Activated naive CD4-positive, alpha-beta T cell treated with anti-CD3 and anti-CD28 coated beads, Interleukin-2, amount 50 U/mL, for 72 hours (primary cell): ENCODE results near the gene RAPGEF4. TPM values are rescaled to one million over a fixed set of nuclear protein-coding genes. Genes with fewer than 3 reads are reported as not detected.
"Not testable (repeated sequence)": the region's sequence is repeated elsewhere in the genome, so short reads cannot be mapped to it uniquely, and the experiment has no call there.

Source experiments
- ATAC-seq, 2 donors: fragments of 150-1000 bp; cut with Tn5 transposase; 2 replicates each; pipeline ENCODE4 v1.10.0; 2021; ENCODE audit warnings: mild to moderate bottlenecking in 2 of 2, moderate library complexity in 2 of 2
- DNase-seq, 2 donors: peaks; one replicate each; pipeline ENCODE4 v3.0.0; 2021 to 2022; ENCODE audit warnings: low spot score in 2 of 2
- H3K27ac Mint-ChIP-seq, 2 donors: one replicate each; pipeline ENCODE4 v1.8.0; 2022; ENCODE audit warnings: mild to moderate bottlenecking in 2 of 2, mixed read lengths in 2 of 2
- H3K36me3 Mint-ChIP-seq, 2 donors: one replicate each; pipeline ENCODE4 v1.8.0; 2022; ENCODE audit warnings: mixed read lengths in 2 of 2
- H3K9me3 Mint-ChIP-seq, 2 donors: one replicate each; pipeline ENCODE4 v1.8.0; 2022; ENCODE audit warnings: mixed read lengths in 2 of 2
- total RNA-seq, 2 donors: library from RNA; stranded (reverse); gene quantifications; one replicate each; pipeline ENCODE4 v1.2.3, GENCODE V29; 2022

RAPGEF4 gene
- total RNA-seq, 2 donors from 2014 or later = 1.0 to 1.3 TPM

GRCh38 chr2:172790404-172790803 lies 54.8 kb downstream of the RAPGEF4 start:
- H3K27ac Mint-ChIP-seq = no peak overlapping the region
- H3K36me3 Mint-ChIP-seq = no peaks in the 10 kb centered on the region
- H3K9me3 Mint-ChIP-seq = no peaks in the 10 kb centered on the region
- DNase-seq (no peak), ATAC-seq (no peak)

GRCh38 chr2:172791953-172792352 lies 56.3 kb downstream of the RAPGEF4 start:
- H3K36me3 Mint-ChIP-seq = no peaks in the 10 kb centered on the region
- H3K9me3 Mint-ChIP-seq = no peaks in the 10 kb centered on the region
- no peak overlapping the region for H3K27ac Mint-ChIP-seq
- DNase-seq (no peak), ATAC-seq (no peak)

GRCh38 chr2:172792711-172793110 lies 57.1 kb downstream of the RAPGEF4 start:
- no peak for DNase-seq
- H3K27ac Mint-ChIP-seq = no peak overlapping the region
- no peak for ATAC-seq
- no peaks in the 10 kb centered on the region for H3K36me3 Mint-ChIP-seq
- no peaks in the 10 kb centered on the region for H3K9me3 Mint-ChIP-seq

GRCh38 chr2:172803308-172803707 lies 67.7 kb downstream of the RAPGEF4 start:
- H3K27ac Mint-ChIP-seq, ATAC-seq, DNase-seq: not testable (repeated sequence)
- H3K36me3 Mint-ChIP-seq = peaks cover 13 to 29% of the 10 kb centered on the region in 2 donors
- H3K9me3 Mint-ChIP-seq = peaks cover 0 to 18% of the 10 kb centered on the region in 2 donors

GRCh38 chr2:172804423-172804822 lies 68.8 kb downstream of the RAPGEF4 start:
- H3K27ac Mint-ChIP-seq = no peak overlapping the region

GRCh38 chr2:172806493-172806892 lies 70.8 kb downstream of the RAPGEF4 start:
- H3K36me3 Mint-ChIP-seq = peaks cover 13 to 29% of the 10 kb centered on the region in 2 donors
- no peak for DNase-seq
- ATAC-seq = no peak
- H3K9me3 Mint-ChIP-seq = peaks cover 0 to 18% of the 10 kb centered on the region in 2 donors
- H3K27ac Mint-ChIP-seq = no peak overlapping the region

More at GRCh38 chr2:172804423-172804822, 68.8 kb downstream of the RAPGEF4 start:
- ATAC-seq = no peak
- no peak for DNase-seq
- Mint-ChIP-seq H3K36me3 (peaks cover 13 to 29% of the 10 kb centered on the region in 2 donors), H3K9me3 (peaks cover 0 to 18% of the 10 kb centered on the region in 2 donors)

- Mint-ChIP-seq H3K27ac (no peak overlapping the region), H3K9me3 (peaks cover 0 to 14% of the 10 kb centered on the region in 2 donors), H3K36me3 (peaks cover 8 to 24% of the 10 kb centered on the region in 2 donors)
- no peak for ATAC-seq
- DNase-seq = no peak
Observed at GRCh38 chr2:172806996-172807395, 71.4 kb downstream of the RAPGEF4 start.

GRCh38 chr2:172808156-172808555 lies 72.5 kb downstream of the RAPGEF4 start:
- no peak overlapping the region for H3K27ac Mint-ChIP-seq
- no peak for DNase-seq
- peaks cover 2 to 12% of the 10 kb centered on the region in 2 donors for H3K36me3 Mint-ChIP-seq
- no peak for ATAC-seq
- H3K9me3 Mint-ChIP-seq = peaks cover 0 to 4% of the 10 kb centered on the region in 2 donors

GRCh38 chr2:172811027-172811426 lies 75.4 kb downstream of the RAPGEF4 start:
- ATAC-seq (peak in 1 of 2 donors; percentile 32), DNase-seq (no peak)
- Mint-ChIP-seq H3K9me3 (no peaks in the 10 kb centered on the region), H3K27ac (no peak overlapping the region), H3K36me3 (no peaks in the 10 kb centered on the region)

GRCh38 chr2:172812158-172812744 lies 76.6 kb downstream of the RAPGEF4 start:
- ATAC-seq (no peak), DNase-seq (no peak)
- no peaks in the 10 kb centered on the region for H3K36me3 Mint-ChIP-seq
- no peaks in the 10 kb centered on the region for H3K9me3 Mint-ChIP-seq
- no peak overlapping the region for H3K27ac Mint-ChIP-seq

GRCh38 chr2:172813314-172813888 lies 77.8 kb downstream of the RAPGEF4 start:
- H3K9me3 Mint-ChIP-seq = no peaks in the 10 kb centered on the region
- DNase-seq = no peak
- no peaks in the 10 kb centered on the region for H3K36me3 Mint-ChIP-seq
- no peak overlapping the region for H3K27ac Mint-ChIP-seq
- no peak for ATAC-seq

- DNase-seq = no peak
- H3K9me3 Mint-ChIP-seq = no peaks in the 10 kb centered on the region
- no peak for ATAC-seq
- no peaks in the 10 kb centered on the region for H3K36me3 Mint-ChIP-seq
- H3K27ac Mint-ChIP-seq = no peak overlapping the region
Observed at GRCh38 chr2:172817411-172817810, 81.8 kb downstream of the RAPGEF4 start.

GRCh38 chr2:172819943-172820342 lies 84.3 kb downstream of the RAPGEF4 start:
- no peak for ATAC-seq
- no peaks in the 10 kb centered on the region for H3K9me3 Mint-ChIP-seq
- no peaks in the 10 kb centered on the region for H3K36me3 Mint-ChIP-seq
- no peak for DNase-seq
- H3K27ac Mint-ChIP-seq = no peak overlapping the region

- Mint-ChIP-seq H3K27ac (no peak overlapping the region), H3K9me3 (no peaks in the 10 kb centered on the region), H3K36me3 (no peaks in the 10 kb centered on the region)
- ATAC-seq = no peak
- no peak for DNase-seq
Observed at GRCh38 chr2:172821370-172822338, 86.0 kb downstream of the RAPGEF4 start.

GRCh38 chr2:172822585-172822984 lies 86.9 kb downstream of the RAPGEF4 start:
- no peaks in the 10 kb centered on the region for H3K9me3 Mint-ChIP-seq
- DNase-seq = no peak
- H3K36me3 Mint-ChIP-seq = no peaks in the 10 kb centered on the region
- no peak overlapping the region for H3K27ac Mint-ChIP-seq
- ATAC-seq = no peak

- Mint-ChIP-seq H3K36me3 (no peaks in the 10 kb centered on the region), H3K9me3 (no peaks in the 10 kb centered on the region), H3K27ac (no peak overlapping the region)
- ATAC-seq = no peak
- DNase-seq = no peak
Observed at GRCh38 chr2:172823261-172823850, 87.7 kb downstream of the RAPGEF4 start.

- DNase-seq (no peak), ATAC-seq (no peak)
- no peaks in the 10 kb centered on the region for H3K9me3 Mint-ChIP-seq
- no peaks in the 10 kb centered on the region for H3K36me3 Mint-ChIP-seq
- no peak overlapping the region for H3K27ac Mint-ChIP-seq
Observed at GRCh38 chr2:172826522-172826921, 90.9 kb downstream of the RAPGEF4 start.
